ENCODE data around the gene VASP. TPM values are rescaled to one million over a fixed set of nuclear protein-coding genes. Genes with fewer than 3 reads are reported as not detected.
A peak's percentile ranks its signal among the peaks of the same experiment; 100 is the strongest.

VASP gene
- total and polyA plus RNA-seq, 2 of the 13 experiments (the other 11 are each of a cell fraction or from before 2014, with no cell fraction given): 41.8 to 67.1 TPM

DNA sequence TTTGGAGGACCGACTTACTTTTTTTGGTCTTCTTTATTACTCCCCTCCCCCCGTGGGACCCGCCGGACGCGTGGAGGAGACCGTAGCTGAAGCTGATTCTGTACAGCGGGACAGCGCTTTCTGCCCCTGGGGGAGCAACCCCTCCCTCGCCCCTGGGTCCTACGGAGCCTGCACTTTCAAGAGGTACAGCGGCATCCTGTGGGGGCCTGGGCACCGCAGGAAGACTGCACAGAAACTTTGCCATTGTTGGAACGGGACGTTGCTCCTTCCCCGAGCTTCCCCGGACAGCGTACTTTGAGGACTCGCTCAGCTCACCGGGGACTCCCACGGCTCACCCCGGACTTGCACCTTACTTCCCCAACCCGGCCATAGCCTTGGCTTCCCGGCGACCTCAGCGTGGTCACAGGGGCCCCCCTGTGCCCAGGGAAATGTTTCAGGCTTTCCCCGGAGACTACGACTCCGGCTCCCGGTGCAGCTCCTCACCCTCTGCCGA is 39.1 kb upstream of the VASP start:
- intact Hi-C loops (cut with micrococcal nuclease; ENCODE audit: unreplicated experiment): no loop called here
- no peak overlapping the region for H2AFZ ChIP-seq (ENCODE audit: low read length)
- peak overlapping the region; percentile 99 for H3K4me2 ChIP-seq (ENCODE audit: low read depth, low read length)
- FAIRE-seq: no peak
- BruUV-seq (replicated peaks): TSS peak; percentile 94
- peaks cover 28% of the 10 kb centered on the region for H3K4me1 ChIP-seq (ENCODE audit: insufficient read depth, low read length)
- H3K4me3 ChIP-seq (replicated peaks in 1 of 3; ENCODE audit: insufficient read depth in 1 of 3, low read depth in 2 of 3, low read length in 3 of 3): peak overlapping the region; percentile 76 to 91 (median 89)
- under 1% methylated on average over 18 of the region's 31 CpGs for WGBS (ENCODE audit: low lambda C conversion rate)
- CTCF ChIA-PET (ENCODE audit: low intra/inter-chr PET ratio, low total read pairs): no interaction called here
- no peaks in the 10 kb centered on the region for H3K36me3 ChIP-seq (replicated peaks in 1 of 2; ENCODE audit: control insufficient read depth in 1 of 2, insufficient read depth in 2 of 2, low read length in 2 of 2)
- peak overlapping the region; percentile 96 for H3K27ac ChIP-seq (ENCODE audit: extremely low read length, insufficient read depth, low read length)
- H3K79me2 ChIP-seq (ENCODE audit: insufficient read depth, low read length): no peaks in the 10 kb centered on the region
- H3K27me3 ChIP-seq (ENCODE audit: control insufficient read depth in 1 of 2, insufficient read depth in 2 of 2, low read length in 2 of 2): peaks cover 0 to 3% of the 10 kb centered on the region in 2 experiments; a peak in 2 of 5 replicates
- POLR2A ChIA-PET: interaction anchor here (1.3 to 4.1 kb wide), 7 partner anchors 9 to 31 kb away, joined by 3 to 40 read pairs (median 7); no protein-coding TSS in a partner anchor
- in situ Hi-C loops (cut with HindIII; ENCODE audit: extremely low pct_ligation_motif_present, low pct_unique_long_range_greater_than_20kb): no loop called here
- no peak for DNase-seq (ENCODE audit: low spot score)
- peaks cover 5% of the 10 kb centered on the region; the same call in 1 of the 2 replicates for H4K20me1 ChIP-seq (ENCODE audit: insufficient read depth, low read length)
- peak; percentile 6; the same call in 1 of the 3 replicates for ATAC-seq
- peak overlapping the region; percentile 94 for H3K9ac ChIP-seq (ENCODE audit: insufficient read depth, low read depth, low read length)
- no peaks in the 10 kb centered on the region for H3K9me3 ChIP-seq (ENCODE audit: low read length)
- TF ChIP-seq PHB2 (IDR thresholded peaks at IDR 0.05; ENCODE audit: partially characterized antibody) (no peak), BRD4 (CRISPR knock-in tag; IDR thresholded peaks at IDR 0.05) (0 out of 2 replicates have a peak, but pooled peaks have one; percentile 1), GTF3A (CRISPR knock-in tag; conservative IDR thresholded peaks at IDR 0.05) (0 out of 2 replicates have a peak, but pooled peaks have one; percentile 0), SNAPC2 (CRISPR knock-in tag; IDR thresholded peaks at IDR 0.05) (0 out of 2 replicates have a peak, but pooled peaks have one; percentile 33), ASH2L (IDR thresholded peaks at IDR 0.05; ENCODE audit: insufficient read length, low read depth, low read length) (peak; percentile 4)
- TF ChIP-seq, protein P1, sequence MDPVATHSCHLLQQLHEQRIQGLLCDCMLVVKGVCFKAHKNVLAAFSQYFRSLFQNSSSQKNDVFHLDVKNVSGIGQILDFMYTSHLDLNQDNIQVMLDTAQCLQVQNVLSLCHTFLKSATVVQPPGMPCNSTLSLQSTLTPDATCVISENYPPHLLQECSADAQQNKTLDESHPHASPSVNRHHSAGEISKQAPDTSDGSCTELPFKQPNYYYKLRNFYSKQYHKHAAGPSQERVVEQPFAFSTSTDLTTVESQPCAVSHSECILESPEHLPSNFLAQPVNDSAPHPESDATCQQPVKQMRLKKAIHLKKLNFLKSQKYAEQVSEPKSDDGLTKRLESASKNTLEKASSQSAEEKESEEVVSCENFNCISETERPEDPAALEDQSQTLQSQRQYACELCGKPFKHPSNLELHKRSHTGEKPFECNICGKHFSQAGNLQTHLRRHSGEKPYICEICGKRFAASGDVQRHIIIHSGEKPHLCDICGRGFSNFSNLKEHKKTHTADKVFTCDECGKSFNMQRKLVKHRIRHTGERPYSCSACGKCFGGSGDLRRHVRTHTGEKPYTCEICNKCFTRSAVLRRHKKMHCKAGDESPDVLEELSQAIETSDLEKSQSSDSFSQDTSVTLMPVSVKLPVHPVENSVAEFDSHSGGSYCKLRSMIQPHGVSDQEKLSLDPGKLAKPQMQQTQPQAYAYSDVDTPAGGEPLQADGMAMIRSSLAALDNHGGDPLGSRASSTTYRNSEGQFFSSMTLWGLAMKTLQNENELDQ (CRISPR knock-in tag; IDR thresholded peaks at IDR 0.05; ENCODE audit: borderline replicate concordance): no peak
- TF ChIP-seq, protein P2, sequence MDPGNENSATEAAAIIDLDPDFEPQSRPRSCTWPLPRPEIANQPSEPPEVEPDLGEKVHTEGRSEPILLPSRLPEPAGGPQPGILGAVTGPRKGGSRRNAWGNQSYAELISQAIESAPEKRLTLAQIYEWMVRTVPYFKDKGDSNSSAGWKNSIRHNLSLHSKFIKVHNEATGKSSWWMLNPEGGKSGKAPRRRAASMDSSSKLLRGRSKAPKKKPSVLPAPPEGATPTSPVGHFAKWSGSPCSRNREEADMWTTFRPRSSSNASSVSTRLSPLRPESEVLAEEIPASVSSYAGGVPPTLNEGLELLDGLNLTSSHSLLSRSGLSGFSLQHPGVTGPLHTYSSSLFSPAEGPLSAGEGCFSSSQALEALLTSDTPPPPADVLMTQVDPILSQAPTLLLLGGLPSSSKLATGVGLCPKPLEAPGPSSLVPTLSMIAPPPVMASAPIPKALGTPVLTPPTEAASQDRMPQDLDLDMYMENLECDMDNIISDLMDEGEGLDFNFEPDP (CRISPR knock-in tag; conservative IDR thresholded peaks at IDR 0.05): no peak
- TF ChIP-seq, protein P3, sequence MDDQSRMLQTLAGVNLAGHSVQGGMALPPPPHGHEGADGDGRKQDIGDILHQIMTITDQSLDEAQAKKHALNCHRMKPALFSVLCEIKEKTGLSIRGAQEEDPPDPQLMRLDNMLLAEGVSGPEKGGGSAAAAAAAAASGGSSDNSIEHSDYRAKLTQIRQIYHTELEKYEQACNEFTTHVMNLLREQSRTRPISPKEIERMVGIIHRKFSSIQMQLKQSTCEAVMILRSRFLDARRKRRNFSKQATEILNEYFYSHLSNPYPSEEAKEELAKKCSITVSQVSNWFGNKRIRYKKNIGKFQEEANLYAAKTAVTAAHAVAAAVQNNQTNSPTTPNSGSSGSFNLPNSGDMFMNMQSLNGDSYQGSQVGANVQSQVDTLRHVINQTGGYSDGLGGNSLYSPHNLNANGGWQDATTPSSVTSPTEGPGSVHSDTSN (CRISPR knock-in tag; IDR thresholded peaks at IDR 0.05; ENCODE audit: borderline replicate concordance): no peak
- TF ChIP-seq, protein P4, sequence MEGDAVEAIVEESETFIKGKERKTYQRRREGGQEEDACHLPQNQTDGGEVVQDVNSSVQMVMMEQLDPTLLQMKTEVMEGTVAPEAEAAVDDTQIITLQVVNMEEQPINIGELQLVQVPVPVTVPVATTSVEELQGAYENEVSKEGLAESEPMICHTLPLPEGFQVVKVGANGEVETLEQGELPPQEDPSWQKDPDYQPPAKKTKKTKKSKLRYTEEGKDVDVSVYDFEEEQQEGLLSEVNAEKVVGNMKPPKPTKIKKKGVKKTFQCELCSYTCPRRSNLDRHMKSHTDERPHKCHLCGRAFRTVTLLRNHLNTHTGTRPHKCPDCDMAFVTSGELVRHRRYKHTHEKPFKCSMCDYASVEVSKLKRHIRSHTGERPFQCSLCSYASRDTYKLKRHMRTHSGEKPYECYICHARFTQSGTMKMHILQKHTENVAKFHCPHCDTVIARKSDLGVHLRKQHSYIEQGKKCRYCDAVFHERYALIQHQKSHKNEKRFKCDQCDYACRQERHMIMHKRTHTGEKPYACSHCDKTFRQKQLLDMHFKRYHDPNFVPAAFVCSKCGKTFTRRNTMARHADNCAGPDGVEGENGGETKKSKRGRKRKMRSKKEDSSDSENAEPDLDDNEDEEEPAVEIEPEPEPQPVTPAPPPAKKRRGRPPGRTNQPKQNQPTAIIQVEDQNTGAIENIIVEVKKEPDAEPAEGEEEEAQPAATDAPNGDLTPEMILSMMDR (CRISPR knock-in tag; IDR thresholded peaks at IDR 0.05): peak; percentile 44
- TF ChIP-seq, protein P5, sequence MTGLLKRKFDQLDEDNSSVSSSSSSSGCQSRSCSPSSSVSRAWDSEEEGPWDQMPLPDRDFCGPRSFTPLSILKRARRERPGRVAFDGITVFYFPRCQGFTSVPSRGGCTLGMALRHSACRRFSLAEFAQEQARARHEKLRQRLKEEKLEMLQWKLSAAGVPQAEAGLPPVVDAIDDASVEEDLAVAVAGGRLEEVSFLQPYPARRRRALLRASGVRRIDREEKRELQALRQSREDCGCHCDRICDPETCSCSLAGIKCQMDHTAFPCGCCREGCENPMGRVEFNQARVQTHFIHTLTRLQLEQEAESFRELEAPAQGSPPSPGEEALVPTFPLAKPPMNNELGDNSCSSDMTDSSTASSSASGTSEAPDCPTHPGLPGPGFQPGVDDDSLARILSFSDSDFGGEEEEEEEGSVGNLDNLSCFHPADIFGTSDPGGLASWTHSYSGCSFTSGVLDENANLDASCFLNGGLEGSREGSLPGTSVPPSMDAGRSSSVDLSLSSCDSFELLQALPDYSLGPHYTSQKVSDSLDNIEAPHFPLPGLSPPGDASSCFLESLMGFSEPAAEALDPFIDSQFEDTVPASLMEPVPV (CRISPR knock-in tag; IDR thresholded peaks at IDR 0.05): 0 out of 2 replicates have a peak, but pooled peaks have one; percentile 38
- TF ChIP-seq, protein P6, sequence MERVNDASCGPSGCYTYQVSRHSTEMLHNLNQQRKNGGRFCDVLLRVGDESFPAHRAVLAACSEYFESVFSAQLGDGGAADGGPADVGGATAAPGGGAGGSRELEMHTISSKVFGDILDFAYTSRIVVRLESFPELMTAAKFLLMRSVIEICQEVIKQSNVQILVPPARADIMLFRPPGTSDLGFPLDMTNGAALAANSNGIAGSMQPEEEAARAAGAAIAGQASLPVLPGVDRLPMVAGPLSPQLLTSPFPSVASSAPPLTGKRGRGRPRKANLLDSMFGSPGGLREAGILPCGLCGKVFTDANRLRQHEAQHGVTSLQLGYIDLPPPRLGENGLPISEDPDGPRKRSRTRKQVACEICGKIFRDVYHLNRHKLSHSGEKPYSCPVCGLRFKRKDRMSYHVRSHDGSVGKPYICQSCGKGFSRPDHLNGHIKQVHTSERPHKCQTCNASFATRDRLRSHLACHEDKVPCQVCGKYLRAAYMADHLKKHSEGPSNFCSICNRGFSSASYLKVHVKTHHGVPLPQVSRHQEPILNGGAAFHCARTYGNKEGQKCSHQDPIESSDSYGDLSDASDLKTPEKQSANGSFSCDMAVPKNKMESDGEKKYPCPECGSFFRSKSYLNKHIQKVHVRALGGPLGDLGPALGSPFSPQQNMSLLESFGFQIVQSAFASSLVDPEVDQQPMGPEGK (CRISPR knock-in tag; IDR thresholded peaks at IDR 0.05): peak; percentile 52; the same call in 1 of the 2 replicates
